ENCODE results near the gene LILRA6. TPM values are rescaled to one million over a fixed set of nuclear protein-coding genes. Genes with fewer than 3 reads are reported as not detected.
A peak's percentile ranks its signal among the peaks of the same experiment; 100 is the strongest.
"Not testable (repeated sequence)": the region's sequence is repeated elsewhere in the genome, so short reads cannot be mapped to it uniquely, and the experiment has no call there.

The LILRA6 gene
- total and polyA plus RNA-seq, 4 experiments from 2014 or later, result 0.73 to 2.9 (median 1.2) TPM; not detected in 1

DNA sequence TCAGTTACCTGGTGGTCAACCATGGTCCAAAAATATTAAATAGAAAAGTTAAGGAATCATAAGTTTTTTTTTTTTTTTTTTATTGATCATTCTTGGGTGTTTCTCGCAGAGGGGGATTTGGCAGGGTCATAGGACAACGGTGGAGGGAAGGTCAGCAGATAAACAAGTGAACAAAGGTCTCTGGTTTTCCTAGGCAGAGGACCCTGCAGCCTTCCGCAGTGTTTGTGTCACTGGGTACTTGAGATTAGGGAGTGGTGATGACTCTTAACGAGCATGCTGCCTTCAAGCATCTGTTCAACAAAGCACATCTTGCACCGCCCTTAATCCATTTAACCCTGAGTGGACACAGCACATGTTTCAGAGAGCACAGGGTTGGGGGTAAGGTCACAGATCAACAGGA is 28.4 kb downstream of the LILRA6 start:
- peak overlapping the region in 1 of 7 donors; percentile 41 for H3K27ac Mint-ChIP-seq
- POLR2A ChIA-PET (ENCODE audit: partially characterized antibody); intact Hi-C loops (cut with micrococcal nuclease): not testable (repeated sequence)

DNA sequence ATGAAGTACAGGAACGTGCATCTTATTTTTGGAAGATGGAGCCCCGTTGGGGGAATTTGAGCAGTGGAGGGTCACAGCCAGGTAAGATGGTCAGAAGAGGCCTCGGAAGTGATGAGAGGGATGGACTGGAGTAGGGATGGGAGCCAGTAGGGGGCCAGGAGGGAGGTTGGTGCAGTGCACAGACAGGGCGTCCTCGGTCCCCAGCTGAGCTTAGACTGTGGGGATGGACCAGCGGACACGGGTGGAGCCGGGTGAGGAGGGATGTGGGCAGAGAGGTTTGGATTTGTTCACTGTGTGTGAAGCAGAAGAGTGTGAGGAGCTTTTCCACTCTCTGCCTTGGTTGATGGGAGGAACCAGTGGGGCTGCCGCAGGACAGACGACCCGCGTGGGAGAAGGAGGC is 31.4 kb downstream of the LILRA6 start:
- Histone ChIP-seq H3K36me3 (ENCODE audit: insufficient read depth, low read length) (peaks cover 21% of the 10 kb centered on the region), H3K4me1 (ENCODE audit: insufficient read depth, low read length) (peaks cover 52% of the 10 kb centered on the region), H3K4me3 (ENCODE audit: low read length in 2 of 2) (no peak overlapping the region), H3K9me3 (ENCODE audit: control insufficient read depth in 1 of 2, low read length in 2 of 2) (no peaks in the 10 kb centered on the region), H3K27me3 (ENCODE audit: insufficient read depth, low read length) (no peaks in the 10 kb centered on the region), H3K27ac (ENCODE audit: low read depth, low read length) (peak overlapping the region; percentile 33)
- Mint-ChIP-seq H3K4me1 (peaks cover 32 to 52% (median 41%) of the 10 kb centered on the region in 4 donors), H3K4me3 (peak overlapping the region; percentile 0 to 74 (median 42)), H3K36me3 (peaks cover 23 to 31% of the 10 kb centered on the region in 2 donors), H3K27ac (peak overlapping the region; percentile 69 to 100 (median 92)), H3K9me3 (peaks cover 0 to 1% (median 0%) of the 10 kb centered on the region in 8 donors), H3K27me3 (no peaks in the 10 kb centered on the region)
- ChIA-PET POLR2A (ENCODE audit: partially characterized antibody) (interaction anchor here (1.1 to 5.3 kb wide), 4 partner anchors 9 to 36 kb away, joined by 4 to 66 read pairs (median 23); partner anchors contain the start of genes MBOAT7, RPS9 and TSEN34), CTCF (ENCODE audit: partially characterized antibody) (interaction anchor here (0.7 kb wide), 1 partner anchor 54 kb away, joined by 3 read pairs; no protein-coding TSS in a partner anchor)
- no peak for DNase-seq
- intact Hi-C loops (cut with micrococcal nuclease), result no loop called here

More for the DNA sequence above, 28.4 kb downstream of the LILRA6 start:
- not testable (repeated sequence) for H3K9me3 ChIP-seq (ENCODE audit: control insufficient read depth in 1 of 2, low read length in 2 of 2); H3K27me3 ChIP-seq (ENCODE audit: insufficient read depth, low read length); H3K4me3 Mint-ChIP-seq; H3K27ac ChIP-seq (ENCODE audit: low read depth, low read length); H3K27me3 Mint-ChIP-seq; DNase-seq; H3K36me3 ChIP-seq (ENCODE audit: insufficient read depth, low read length); H3K9me3 Mint-ChIP-seq; H3K4me3 ChIP-seq (ENCODE audit: low read length in 2 of 2)
- CTCF ChIA-PET (ENCODE audit: partially characterized antibody), result interaction anchor here (0.7 kb wide), 1 partner anchor 158 kb away, joined by 3 read pairs; no protein-coding TSS in a partner anchor
- peaks cover 8 to 19% of the 10 kb centered on the region in 2 donors for H3K36me3 Mint-ChIP-seq
- H3K4me1 Mint-ChIP-seq, result peaks cover 16 to 22% (median 19%) of the 10 kb centered on the region in 4 donors
- peaks cover 22% of the 10 kb centered on the region for H3K4me1 ChIP-seq (ENCODE audit: insufficient read depth, low read length)

DNA sequence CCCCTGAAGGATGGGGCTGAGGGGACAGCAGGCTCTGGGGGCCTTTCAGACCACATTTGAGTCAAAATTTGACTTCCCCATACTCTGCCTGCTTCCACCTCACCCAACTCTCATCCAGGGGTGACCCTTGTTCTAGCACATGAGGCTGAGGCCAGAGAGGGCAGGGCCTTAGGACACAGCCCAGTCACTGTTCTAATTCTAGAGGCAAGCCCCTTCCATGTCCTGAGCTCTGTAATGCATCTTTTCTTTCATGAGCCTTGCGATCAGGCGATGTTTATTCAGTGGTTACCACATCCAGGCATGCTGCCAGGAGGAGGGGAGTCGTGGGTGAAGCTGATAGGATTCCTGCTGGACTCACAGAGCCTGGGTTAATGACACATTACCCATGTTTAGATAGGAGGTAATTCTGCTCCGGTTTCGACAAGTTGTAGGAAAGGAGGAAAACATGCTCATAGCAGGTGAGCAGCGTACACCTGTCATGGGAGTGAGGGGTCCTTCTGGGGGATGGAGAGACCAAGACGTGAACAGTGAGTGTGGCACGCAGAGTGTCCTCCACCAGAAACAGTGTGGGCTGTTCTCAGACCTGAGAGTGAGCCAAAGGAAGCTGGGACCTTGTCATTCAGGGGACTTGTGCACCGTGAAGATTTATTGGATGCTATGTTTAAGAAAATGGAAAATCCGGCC is 32.6 kb downstream of the LILRA6 start:
- H3K9me3 Mint-ChIP-seq, result peaks cover 0 to 1% (median 0%) of the 10 kb centered on the region in 8 donors

DNA sequence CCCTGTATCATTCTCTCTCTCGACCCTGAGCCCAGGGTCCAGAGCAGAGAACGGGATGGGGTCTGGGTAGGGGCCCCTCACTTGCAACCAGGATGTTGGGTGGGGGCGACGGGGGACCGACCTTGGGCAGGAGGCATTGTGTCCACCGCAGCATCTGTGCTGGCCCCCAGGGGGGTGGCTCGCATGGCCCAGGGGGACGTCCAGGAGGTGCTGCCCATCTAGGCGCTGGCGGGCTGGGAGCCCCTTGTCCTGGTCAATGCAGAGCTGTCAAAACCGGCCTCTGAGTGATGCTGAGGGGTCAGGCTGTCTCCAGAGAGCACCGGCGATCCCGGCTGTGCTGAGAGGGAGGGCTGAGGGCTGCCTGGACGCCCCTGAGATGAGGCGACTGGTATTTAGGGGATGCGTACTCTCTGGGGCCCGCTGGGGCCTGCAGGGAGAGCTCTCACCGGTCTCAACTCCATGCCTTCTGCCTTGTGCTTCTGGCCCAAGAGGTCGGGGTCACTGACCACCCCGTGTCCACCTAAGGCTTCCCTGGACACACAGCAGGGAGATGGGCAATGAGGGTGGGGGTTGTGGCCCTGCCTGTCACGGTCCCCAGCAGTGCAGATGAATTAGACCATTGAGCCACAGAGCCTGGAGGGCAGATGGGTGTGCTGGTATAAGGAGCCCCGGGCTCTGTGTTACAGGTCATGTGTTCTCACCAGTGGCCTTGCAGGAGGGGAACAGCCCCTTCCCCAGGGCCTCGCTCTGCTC is 33.4 kb downstream of the LILRA6 start:
- CTCF ChIA-PET (ENCODE audit: partially characterized antibody), result interaction anchor here (1.0 kb wide), 1 partner anchor 41 kb away, joined by 4 read pairs; no protein-coding TSS in a partner anchor
- Histone ChIP-seq H3K27ac (ENCODE audit: low read depth, low read length) (peak overlapping the region; percentile 7), H3K27me3 (ENCODE audit: insufficient read depth, low read length) (no peaks in the 10 kb centered on the region), H3K36me3 (ENCODE audit: insufficient read depth, low read length) (peaks cover 40% of the 10 kb centered on the region), H3K4me3 (ENCODE audit: low read length in 2 of 2) (no peak overlapping the region), H3K9me3 (ENCODE audit: control insufficient read depth in 1 of 2, low read length in 2 of 2) (no peaks in the 10 kb centered on the region), H3K4me1 (ENCODE audit: insufficient read depth, low read length) (peaks cover 71% of the 10 kb centered on the region)
- Mint-ChIP-seq H3K36me3 (peaks cover 34 to 50% of the 10 kb centered on the region in 2 donors), H3K27ac (peak overlapping the region; percentile 78 to 100 (median 92)), H3K4me1 (peaks cover 43 to 72% (median 56%) of the 10 kb centered on the region in 4 donors), H3K27me3 (no peaks in the 10 kb centered on the region), H3K9me3 (peaks cover 0 to 1% (median 0%) of the 10 kb centered on the region in 8 donors), H3K4me3 (peak overlapping the region in 1 of 8 donors; percentile 16)
- POLR2A ChIA-PET (ENCODE audit: partially characterized antibody), result interaction anchor here (1.6 to 5.3 kb wide), 3 partner anchors 9 to 49 kb away, joined by 3 to 66 read pairs (median 42); partner anchors contain the start of genes MBOAT7, RPS9 and TSEN34
- DNase-seq, result no peak
- intact Hi-C loops (cut with micrococcal nuclease), result no loop called here

More for the DNA sequence above, 32.6 kb downstream of the LILRA6 start:
- ChIA-PET CTCF (ENCODE audit: partially characterized antibody) (interaction anchor here (1.0 kb wide), 1 partner anchor 41 kb away, joined by 4 read pairs; no protein-coding TSS in a partner anchor), POLR2A (ENCODE audit: partially characterized antibody) (interaction anchor here (4.4 to 5.3 kb wide), 2 partner anchors 10 to 19 kb away, joined by 42 to 66 read pairs; partner anchors contain the start of genes MBOAT7, RPS9 and TSEN34)
- H3K4me1 ChIP-seq (ENCODE audit: insufficient read depth, low read length), result peaks cover 64% of the 10 kb centered on the region
- Mint-ChIP-seq H3K27ac (peak overlapping the region; percentile 69 to 100 (median 92)), H3K4me1 (peaks cover 38 to 65% (median 49%) of the 10 kb centered on the region in 4 donors), H3K36me3 (peaks cover 28 to 43% of the 10 kb centered on the region in 2 donors), H3K4me3 (peak overlapping the region in 7 of 8 donors; percentile 37 to 74 (median 73)), H3K27me3 (no peaks in the 10 kb centered on the region)
- intact Hi-C loops (cut with micrococcal nuclease), result no loop called here
- DNase-seq, result peak in 3 of 5 donors; percentile 23 to 68 (median 27)
- H3K27ac ChIP-seq (ENCODE audit: low read depth, low read length), result peak overlapping the region; percentile 7
- no peaks in the 10 kb centered on the region for H3K9me3 ChIP-seq (ENCODE audit: control insufficient read depth in 1 of 2, low read length in 2 of 2)
- no peaks in the 10 kb centered on the region for H3K27me3 ChIP-seq (ENCODE audit: insufficient read depth, low read length)
- no peak overlapping the region for H3K4me3 ChIP-seq (ENCODE audit: low read length in 2 of 2)
- H3K36me3 ChIP-seq (ENCODE audit: insufficient read depth, low read length), result peaks cover 33% of the 10 kb centered on the region

DNA sequence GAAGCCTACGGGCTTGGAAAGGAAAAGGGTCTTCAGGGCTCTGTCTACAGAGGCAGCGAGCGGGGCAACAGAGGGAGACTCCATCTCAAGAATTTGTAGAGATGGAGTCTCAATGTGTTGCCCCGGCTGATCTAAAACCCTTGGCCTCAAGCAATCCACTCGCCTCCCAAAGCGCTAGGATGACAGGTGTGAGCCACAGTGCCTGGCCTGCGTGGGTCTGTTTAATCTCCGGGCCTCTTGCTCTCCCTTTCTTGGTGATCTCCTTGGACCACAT is 33.9 kb downstream of the LILRA6 start:
- H3K4me1 Mint-ChIP-seq, result peaks cover 46 to 77% (median 60%) of the 10 kb centered on the region in 4 donors

DNA sequence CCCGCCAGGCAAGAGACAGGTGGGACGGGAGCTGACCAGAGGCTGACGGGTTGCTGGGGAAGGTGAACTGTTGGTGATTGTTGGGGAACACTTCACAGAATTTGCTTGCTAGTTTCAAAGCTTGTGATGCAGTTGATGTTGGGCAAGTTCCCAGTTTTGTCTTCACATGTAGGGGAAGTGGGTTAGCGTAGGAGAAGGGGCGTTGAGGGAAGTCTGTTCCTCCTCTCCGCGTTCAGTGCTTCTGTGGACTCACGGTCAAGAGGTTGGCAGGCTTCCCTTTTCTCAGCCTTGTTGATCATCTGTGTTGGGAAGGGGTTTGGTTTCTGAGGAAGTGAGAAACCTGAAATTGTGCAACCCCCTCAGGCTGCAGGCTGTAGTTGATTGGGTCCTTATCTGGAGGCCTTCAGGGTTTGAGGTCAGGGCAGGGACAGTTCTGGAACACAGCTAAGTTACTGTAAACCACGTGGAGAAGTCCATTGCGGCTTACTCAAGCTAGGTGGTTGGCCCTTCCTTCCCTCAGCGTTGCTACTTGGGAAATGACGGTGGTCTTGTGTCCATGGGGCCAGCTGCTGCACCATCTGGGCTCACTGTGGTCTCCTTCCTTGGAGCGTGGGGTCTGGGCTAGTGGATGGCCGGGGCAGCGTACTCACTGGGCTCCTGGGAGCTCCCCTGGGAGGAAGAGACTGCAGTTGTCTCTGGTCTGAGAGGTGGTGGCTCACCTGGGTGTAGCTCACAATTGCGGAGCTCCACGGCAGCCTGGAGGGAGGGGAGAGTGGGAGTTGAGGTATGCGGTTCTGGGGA is 34.4 kb downstream of the LILRA6 start:
- no peaks in the 10 kb centered on the region for H3K27me3 ChIP-seq (ENCODE audit: insufficient read depth, low read length)
- H3K4me3 Mint-ChIP-seq, result peak overlapping the region in 7 of 8 donors; percentile 2 to 69 (median 39)
- CTCF ChIA-PET (ENCODE audit: partially characterized antibody), result interaction anchor here (10.4 kb wide), 1 partner anchor 18 kb away, joined by 56 read pairs; the partner anchor contains the start of genes MBOAT7 and TSEN34
- intact Hi-C loops (cut with micrococcal nuclease), result no loop called here
- H3K4me3 ChIP-seq (ENCODE audit: low read length in 2 of 2), result no peak overlapping the region
- peaks cover 45 to 54% of the 10 kb centered on the region in 2 donors for H3K36me3 Mint-ChIP-seq
- H3K9me3 Mint-ChIP-seq, result peaks cover 0 to 1% (median 0%) of the 10 kb centered on the region in 8 donors
- H3K27ac ChIP-seq (ENCODE audit: low read depth, low read length), result peak overlapping the region; percentile 9
- no peaks in the 10 kb centered on the region for H3K9me3 ChIP-seq (ENCODE audit: control insufficient read depth in 1 of 2, low read length in 2 of 2)
- H3K27me3 Mint-ChIP-seq, result no peaks in the 10 kb centered on the region
- peak overlapping the region; percentile 63 to 86 (median 78) for H3K27ac Mint-ChIP-seq
- peaks cover 50% of the 10 kb centered on the region for H3K36me3 ChIP-seq (ENCODE audit: insufficient read depth, low read length)
- DNase-seq, result peak in 4 of 5 donors; percentile 40 to 62 (median 50)
- H3K4me1 ChIP-seq (ENCODE audit: insufficient read depth, low read length), result peaks cover 82% of the 10 kb centered on the region
- peaks cover 50 to 83% (median 65%) of the 10 kb centered on the region in 4 donors for H3K4me1 Mint-ChIP-seq
- POLR2A ChIA-PET (ENCODE audit: partially characterized antibody), result interaction anchor here (1.2 to 5.3 kb wide), 4 partner anchors 8 to 71 kb away, joined by 3 to 66 read pairs (median 23); partner anchors contain the start of genes CNOT3, MBOAT7, RPS9 and TSEN34

More for the DNA sequence above, 33.9 kb downstream of the LILRA6 start:
- peaks cover 0 to 1% (median 0%) of the 10 kb centered on the region in 8 donors for H3K9me3 Mint-ChIP-seq
- peaks cover 39 to 51% of the 10 kb centered on the region in 2 donors for H3K36me3 Mint-ChIP-seq
- Histone ChIP-seq H3K36me3 (ENCODE audit: insufficient read depth, low read length) (peaks cover 44% of the 10 kb centered on the region), H3K9me3 (ENCODE audit: control insufficient read depth in 1 of 2, low read length in 2 of 2) (no peaks in the 10 kb centered on the region), H3K4me1 (ENCODE audit: insufficient read depth, low read length) (peaks cover 76% of the 10 kb centered on the region), H3K4me3 (ENCODE audit: low read length in 2 of 2) (no peak overlapping the region), H3K27me3 (ENCODE audit: insufficient read depth, low read length) (no peaks in the 10 kb centered on the region), H3K27ac (ENCODE audit: low read depth, low read length) (no peak overlapping the region)
- intact Hi-C loops (cut with micrococcal nuclease), result no loop called here
- ChIA-PET POLR2A (ENCODE audit: partially characterized antibody) (interaction anchor here (1.2 to 5.3 kb wide), 4 partner anchors 9 to 72 kb away, joined by 3 to 66 read pairs (median 23); partner anchors contain the start of genes CNOT3, MBOAT7, RPS9 and TSEN34), CTCF (ENCODE audit: partially characterized antibody) (interaction anchor here (10.4 kb wide), 1 partner anchor 19 kb away, joined by 56 read pairs; the partner anchor contains the start of genes MBOAT7 and TSEN34)
- no peaks in the 10 kb centered on the region for H3K27me3 Mint-ChIP-seq
- H3K27ac Mint-ChIP-seq, result peak overlapping the region in 5 of 7 donors; percentile 63 to 86 (median 78)
- peak overlapping the region in 6 of 8 donors; percentile 2 to 69 (median 40) for H3K4me3 Mint-ChIP-seq
- no peak for DNase-seq
